GM10847 (cell line): ENCODE data around the gene CAMSAP3.

Experiments
- POLR2A ChIP-seq: IDR thresholded peaks from 2 replicates; pipeline ENCODE4 v1.6.1; 2011; ENCODE audit not compliant: insufficient read length; ENCODE audit errors: extremely low read depth

Gene CAMSAP3

GRCh38 chr19:7631577-7631976 is 35.9 kb downstream of the CAMSAP3 start:
- no peak for TF ChIP-seq POLR2A

DNA sequence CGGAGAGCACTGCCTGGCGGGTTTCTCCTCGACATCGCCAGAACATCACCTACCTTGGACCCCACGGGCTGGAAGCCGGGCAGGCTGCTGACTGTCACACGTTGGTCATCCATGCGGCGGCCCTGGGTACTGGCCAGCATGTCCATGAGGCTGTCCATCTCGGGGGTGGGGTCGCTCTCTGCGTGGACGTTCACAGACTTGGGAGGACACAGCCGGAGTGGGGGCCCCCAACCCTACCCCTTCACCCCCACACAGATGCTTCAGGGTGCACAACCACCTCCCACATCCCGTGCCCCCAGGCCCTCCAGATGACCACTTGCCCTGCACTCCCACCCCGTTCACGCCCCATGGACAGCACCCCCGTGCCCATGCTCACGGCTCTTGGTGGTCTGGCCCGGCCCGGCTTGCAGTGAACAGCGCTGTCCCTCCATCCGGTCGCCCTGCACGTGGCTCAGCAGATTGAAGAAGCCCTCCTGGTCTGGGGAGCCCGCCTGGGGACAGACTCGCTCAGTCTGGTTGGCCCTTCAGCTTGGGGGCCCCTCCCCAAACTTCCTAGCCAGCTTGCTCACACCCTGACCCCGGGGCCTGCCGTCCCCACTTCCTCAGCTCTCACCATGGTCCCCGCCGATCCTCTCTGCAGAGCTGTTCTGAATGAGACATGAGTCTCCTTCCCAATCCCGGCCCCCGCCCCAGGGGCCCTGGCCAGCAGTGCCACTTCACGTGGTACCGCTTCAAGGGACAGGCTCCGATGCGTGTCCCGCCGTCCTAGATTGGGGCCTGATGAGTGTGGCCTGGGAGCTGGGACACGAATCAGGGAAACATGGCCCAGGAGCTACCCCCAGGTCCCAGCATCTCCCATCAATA is 36.9 kb downstream of the CAMSAP3 start:
- TF ChIP-seq POLR2A = no peak

DNA sequence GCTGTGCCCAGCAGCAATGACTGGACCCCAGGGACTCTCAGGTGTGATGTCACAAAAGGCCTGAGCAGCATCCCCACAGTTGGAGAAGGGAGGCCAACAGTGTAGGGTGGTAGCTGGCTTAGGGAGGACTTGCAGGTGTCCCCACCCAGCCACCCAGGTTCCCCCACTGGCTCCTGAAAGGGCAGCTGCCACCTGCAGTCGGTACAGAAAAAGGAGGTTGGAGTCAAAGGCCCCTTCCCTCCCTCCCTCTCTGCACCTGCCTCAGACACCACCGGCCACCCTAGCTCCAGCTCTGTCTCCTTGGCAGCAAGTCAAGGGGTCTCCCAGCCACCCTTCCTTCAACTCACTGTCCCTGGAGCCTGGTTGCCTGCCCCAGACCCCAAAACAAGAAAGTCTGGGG is 38.0 kb downstream of the CAMSAP3 start, which contains the start of gene PCP2:
Gene PCP2 (minus strand): TSS at position 22 of the 400 bp plus-strand sequence. CDS start 262 bp downstream, outside the sequence.
- TF ChIP-seq POLR2A = no peak

- TF ChIP-seq POLR2A = no peak
Observed at GRCh38 chr19:7635670-7636069, 40.0 kb downstream of the CAMSAP3 start.

- TF ChIP-seq POLR2A = no peak
Observed at GRCh38 chr19:7636317-7636690, 40.6 kb downstream of the CAMSAP3 start.

DNA sequence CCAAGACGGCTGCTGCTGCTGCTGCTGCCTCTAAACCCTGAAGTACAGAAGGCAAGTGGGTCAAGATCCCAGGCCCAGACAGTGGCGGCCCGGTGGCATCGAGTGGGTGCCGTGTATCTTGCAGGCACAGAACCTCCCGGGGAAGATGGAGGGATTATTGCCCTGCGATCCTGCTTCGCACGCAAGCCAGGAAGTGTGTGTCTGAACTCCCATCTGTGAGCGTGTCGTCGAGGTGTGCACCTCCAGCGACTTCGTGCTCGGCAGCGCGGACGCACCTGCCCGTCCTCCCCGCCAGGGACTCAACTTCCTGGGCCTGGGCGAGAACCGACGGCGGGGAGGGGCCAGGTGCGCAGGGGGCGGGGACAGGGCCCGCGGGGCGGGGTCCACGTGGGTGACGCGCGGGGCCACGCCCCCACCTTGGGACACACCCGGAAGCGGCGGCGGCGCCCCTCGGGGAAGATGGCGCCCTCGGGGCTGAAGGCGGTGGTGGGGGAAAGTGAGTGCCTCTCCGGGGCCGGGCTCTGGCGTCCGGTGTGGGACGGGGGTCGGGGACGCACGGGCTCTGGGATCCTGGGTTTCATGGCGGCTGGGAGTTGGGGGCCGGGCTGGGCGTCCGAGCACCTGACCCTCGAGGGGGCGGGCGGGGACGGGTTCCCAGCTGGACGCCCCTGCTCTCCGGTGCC is 41.2 kb downstream of the CAMSAP3 start, which contains the start of gene STXBP2:
Gene STXBP2 (plus strand): TSS at position 420 of the 683 bp plus-strand sequence. CDS start 40 bp downstream, at position 460.
- TF ChIP-seq POLR2A = peak; percentile 87

DNA sequence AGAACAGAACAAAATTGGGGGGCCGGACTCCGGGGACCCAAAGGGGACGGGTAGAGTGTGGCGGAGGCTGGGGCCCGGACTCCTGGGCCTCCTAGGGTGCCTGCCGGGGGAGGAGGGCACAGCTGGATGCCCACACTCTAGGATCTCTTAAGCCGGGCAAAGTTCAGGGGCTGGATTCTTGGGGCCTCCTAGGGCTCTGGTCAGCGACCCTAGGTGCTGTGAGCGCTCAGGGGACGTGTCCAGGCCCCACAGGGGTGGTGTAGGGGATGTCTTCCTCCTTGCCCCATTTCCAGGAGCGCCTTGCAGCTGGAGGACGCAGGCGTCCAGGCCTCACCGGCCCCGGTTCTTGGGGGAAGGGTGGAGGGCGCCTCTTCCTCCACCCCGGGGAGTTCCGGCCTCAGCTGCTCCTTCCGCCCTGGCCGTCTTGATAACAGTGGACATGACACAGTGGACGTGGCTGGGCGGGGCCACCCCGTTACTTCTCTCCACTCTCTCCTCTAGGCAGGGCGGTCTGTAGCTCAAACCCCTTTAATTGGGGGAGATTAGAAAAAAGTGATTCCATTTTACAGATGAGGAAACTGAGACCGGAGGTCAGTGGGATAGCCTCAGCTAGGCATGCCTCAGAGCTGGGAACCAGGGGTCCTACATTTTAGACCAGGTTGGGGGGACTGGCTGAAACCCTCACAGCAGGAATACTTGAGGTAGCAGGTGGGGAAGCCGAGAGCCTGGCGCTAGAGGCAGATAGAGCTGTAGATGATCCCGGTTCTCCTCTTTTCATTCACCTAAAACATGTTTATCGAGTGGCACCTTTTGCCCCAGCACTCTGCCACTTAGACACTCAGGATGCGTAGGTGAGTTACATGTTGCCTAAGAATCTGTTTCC is 42.0 kb downstream of the CAMSAP3 start:
- TF ChIP-seq POLR2A = no peak

- no peak for TF ChIP-seq POLR2A
Observed at GRCh38 chr19:7638802-7639465, 43.3 kb downstream of the CAMSAP3 start.

DNA sequence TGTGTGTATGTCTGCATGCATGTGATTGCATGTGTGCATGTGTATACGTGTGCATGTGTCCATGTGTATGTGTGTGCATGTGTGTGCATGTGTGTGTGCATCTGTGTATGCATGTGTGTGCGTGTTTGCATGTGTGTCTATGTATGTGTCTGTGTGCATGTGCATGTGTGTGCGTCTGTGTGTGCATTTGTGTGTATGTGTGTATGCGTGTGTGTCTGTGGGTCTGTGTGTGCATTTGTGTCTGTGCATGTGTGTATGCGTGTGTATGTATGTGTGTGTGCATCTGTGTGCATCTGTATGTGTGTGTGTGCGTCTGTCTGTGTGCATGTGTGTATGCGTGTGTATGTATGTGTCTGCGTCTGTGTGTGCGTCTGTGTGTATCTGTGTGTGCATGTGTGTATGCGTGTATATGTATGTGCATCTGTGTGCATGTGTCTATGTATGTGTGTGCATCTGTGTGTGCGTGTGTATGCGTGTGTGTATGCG is 44.2 kb downstream of the CAMSAP3 start:
- no peak for TF ChIP-seq POLR2A

DNA sequence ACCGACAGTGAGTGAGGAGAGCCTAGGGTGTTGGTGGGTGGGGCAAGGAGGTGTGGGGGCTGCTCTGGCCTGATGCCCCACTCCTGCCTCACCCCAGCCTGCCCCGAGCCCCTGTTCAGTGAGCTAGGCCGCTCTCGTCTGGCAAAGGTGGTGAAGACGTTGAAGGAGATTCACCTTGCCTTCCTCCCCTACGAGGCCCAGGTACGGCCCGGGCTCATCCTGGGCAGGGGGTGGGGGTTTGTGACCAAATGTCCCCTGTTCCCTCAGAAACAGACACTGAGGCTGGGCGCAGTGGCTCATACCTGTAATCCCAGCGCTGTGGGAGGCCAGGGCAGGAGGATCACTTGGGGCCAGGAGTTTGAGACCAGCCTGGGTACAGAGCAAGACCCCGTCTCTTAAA is 45.1 kb downstream of the CAMSAP3 start:
- no peak for TF ChIP-seq POLR2A

DNA sequence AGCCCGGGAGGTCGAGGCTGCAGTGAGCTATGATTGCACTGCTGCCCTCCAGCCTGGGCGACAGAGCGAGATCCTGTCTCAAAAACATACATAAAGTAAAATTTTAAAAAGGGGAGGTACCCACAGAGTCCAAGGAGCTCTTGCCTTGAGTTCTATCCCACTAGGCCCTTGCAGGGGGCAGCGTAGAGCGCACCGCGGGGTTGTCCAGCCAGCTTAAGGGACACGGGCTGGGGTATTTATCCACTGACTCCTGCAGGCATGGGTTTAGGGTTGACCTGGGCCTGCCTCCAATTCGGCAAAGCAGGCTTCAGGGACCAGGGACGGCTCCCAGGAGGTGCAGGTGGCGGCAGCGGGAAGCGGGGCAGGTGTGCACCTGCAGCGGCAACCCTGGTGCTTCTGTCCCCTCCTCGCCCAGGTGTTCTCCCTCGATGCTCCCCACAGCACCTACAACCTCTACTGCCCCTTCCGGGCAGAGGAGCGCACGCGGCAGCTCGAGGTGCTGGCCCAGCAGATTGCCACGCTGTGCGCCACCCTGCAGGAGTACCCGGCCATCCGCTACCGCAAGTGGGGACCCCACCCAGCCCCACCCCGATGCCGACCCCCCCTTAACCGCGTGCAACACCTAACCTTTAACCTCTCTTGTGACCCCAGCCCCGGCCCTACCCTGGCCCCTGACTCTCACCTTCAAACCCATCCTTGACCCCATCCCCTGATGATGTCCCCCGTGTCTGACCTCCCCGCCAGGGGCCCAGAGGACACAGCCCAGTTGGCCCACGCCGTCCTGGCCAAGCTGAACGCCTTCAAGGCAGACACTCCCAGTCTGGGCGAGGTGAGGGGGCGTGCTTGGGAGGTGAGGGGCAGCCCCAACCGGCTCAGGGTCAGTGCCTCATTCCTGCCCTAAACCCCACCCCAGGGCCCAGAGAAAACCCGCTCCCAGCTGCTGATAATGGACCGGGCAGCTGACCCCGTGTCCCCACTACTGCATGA is 45.9 kb downstream of the CAMSAP3 start:
- no peak for TF ChIP-seq POLR2A

DNA sequence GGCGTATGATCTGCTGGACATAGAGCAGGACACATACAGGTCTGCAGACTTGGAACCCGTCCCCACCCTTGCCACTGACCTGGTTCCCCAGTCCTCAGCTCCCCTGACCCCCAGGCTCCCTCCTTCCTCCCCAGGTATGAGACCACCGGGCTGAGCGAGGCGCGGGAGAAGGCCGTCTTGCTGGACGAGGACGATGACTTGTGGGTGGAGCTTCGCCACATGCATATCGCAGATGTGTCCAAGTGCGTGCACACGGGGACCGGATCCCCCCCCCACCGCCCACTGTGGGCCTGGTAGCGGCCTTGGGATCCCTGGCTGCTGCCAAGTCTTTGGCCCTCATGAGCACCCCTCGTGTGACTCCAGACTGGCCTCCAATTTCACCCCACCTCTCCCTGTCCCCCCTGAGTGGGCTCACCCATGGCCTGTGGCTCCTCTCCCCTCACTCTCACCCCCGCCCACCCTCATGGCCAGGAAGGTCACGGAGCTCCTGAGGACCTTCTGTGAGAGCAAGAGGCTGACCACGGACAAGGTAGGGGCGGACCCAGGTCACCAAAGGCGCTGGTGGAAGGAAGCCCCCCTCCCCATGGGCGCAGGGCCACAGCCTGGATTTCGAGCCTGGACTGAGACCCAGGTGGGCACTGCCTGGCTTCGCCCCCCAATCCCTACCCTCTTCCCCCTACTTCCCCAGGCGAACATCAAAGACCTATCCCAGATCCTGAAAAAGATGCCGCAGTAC is 46.8 kb downstream of the CAMSAP3 start:
- TF ChIP-seq POLR2A = no peak

DNA sequence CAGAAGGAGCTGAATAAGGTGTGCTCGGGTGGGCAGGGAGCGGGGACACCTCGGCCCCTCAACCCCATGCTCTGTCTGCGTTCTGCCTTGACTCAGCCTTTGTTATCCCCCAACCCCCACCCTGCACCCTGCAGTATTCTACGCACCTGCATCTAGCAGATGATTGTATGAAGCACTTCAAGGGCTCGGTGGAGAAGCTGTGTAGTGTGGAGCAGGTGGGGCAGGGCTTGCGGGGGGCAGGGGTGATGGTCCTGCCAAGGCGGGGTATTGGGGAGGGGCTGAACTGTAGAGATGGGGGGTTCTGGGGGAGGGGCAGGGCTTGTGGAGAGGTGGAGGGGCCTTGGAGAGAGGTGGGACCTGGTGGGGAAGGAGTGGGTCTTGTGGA is 47.4 kb downstream of the CAMSAP3 start:
- TF ChIP-seq POLR2A = no peak

DNA sequence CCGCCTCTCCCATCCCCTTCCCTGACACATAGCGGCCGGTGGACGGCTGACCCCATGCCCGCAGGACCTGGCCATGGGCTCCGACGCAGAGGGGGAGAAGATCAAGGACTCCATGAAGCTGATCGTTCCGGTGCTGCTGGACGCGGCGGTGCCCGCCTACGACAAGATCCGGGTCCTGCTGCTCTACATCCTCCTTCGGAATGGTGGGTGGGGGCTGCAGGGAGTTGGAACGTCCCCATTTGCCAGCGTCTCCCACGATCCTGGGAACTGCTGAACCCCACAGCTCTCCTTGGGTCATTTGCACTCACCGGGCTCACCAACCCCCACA is 48.9 kb downstream of the CAMSAP3 start:
- no peak for TF ChIP-seq POLR2A
